ENCODE measurements around the gene SLC33A1.

SLC33A1 gene

GRCh38 chr3:155790272-155790925 is 63.8 kb downstream of the SLC33A1 start:
- no peak for DNase-seq

GRCh38 chr3:155785662-155786295 is 68.4 kb downstream of the SLC33A1 start:
- no peak for DNase-seq

GRCh38 chr3:155782390-155782953 is 71.8 kb downstream of the SLC33A1 start:
- DNase-seq = no peak

- no peak for DNase-seq
These were observed 73.9 kb downstream of the SLC33A1 start for GRCh38 chr3:155780291-155780690.

GRCh38 chr3:155778462-155778861 is 75.8 kb downstream of the SLC33A1 start:
- peak; percentile 14 for DNase-seq

- DNase-seq = no peak
These were observed 81.4 kb downstream of the SLC33A1 start for GRCh38 chr3:155772801-155773200.

- DNase-seq = no peak
These were observed 83.1 kb downstream of the SLC33A1 start for GRCh38 chr3:155771126-155771525.

Measured in EL (cell line).